PC-9 (cell line): ENCODE data around the gene C19orf18. TPM values are rescaled to one million over a fixed set of nuclear protein-coding genes. Genes with fewer than 3 reads are reported as not detected.
"Not testable (repeated sequence)": the region's sequence is repeated elsewhere in the genome, so short reads cannot be mapped to it uniquely, and the experiment has no call there.

Source experiments
- BruUV-seq: library from RNA; stranded (reverse); fragments of 400-500 nt; replicated peaks from 2 replicates; lab custom pipeline; 2021; lab: Mats Ljungman, UMichigan
- CTCF ChIA-PET: fragments of 300-600 bp; sonication (Branson Sonifier 250); formaldehyde crosslinking; loops from one replicate; lab custom pipeline; 2022; ENCODE audit warnings: antibody characterized with exemption; lab: Charles Lee
- POLR2A ChIA-PET: fragments of 300-600 bp; sonication (Branson Sonifier 250); formaldehyde crosslinking; loops from one replicate; lab custom pipeline; 2022; ENCODE audit warnings: antibody characterized with exemption; ENCODE audit not compliant: unreplicated experiment; lab: Charles Lee
- DNase-seq, 2 experiments: peaks; one replicate each; pipeline versions ENCODE4 v3.0.0 to v3.0.0-alpha.2; 2015 to 2022; ENCODE audit warnings: mixed read lengths in 1 of 2
- H2AFZ ChIP-seq: fragments of 200-600 bp; sonication (generic); 2 replicates; pipeline ENCODE4 v1.8.1; 2017; ENCODE audit warnings: antibody characterized with exemption
- H3F3A ChIP-seq: fragments of 200-600 bp; sonication (generic); 2 replicates; pipeline ENCODE4 v1.8.1; 2017; ENCODE audit warnings: antibody characterized with exemption, mild to moderate bottlenecking, low read depth; ENCODE audit not compliant: insufficient read depth
- H3K27ac ChIP-seq: fragments of 200-600 bp; sonication (generic); 2 replicates; pipeline ENCODE4 v1.6.1; 2016; ENCODE audit warnings: mixed run types
- H3K27me3 ChIP-seq: fragments of 200-600 bp; sonication (generic); 2 replicates; pipeline ENCODE4 v1.6.1; 2016; ENCODE audit warnings: low read depth, mixed run types; ENCODE audit not compliant: insufficient read depth
- H3K36me3 ChIP-seq: fragments of 200-600 bp; sonication (generic); 2 replicates; pipeline ENCODE4 v1.6.1; 2016; ENCODE audit warnings: low read depth, mixed run types
- H3K4me1 ChIP-seq: fragments of 200-600 bp; sonication (generic); replicated peaks from 2 replicates; pipeline ENCODE4 v1.6.1; 2016; ENCODE audit warnings: mixed run types; ENCODE audit not compliant: insufficient read depth
- H3K4me2 ChIP-seq: fragments of 200-600 bp; sonication (generic); 2 replicates; pipeline ENCODE4 v1.6.1; 2017; ENCODE audit warnings: mixed run types
- H3K4me3 ChIP-seq: fragments of 200-600 bp; sonication (generic); 2 replicates; pipeline ENCODE4 v1.6.1; 2016; ENCODE audit warnings: mixed run types
- H3K79me2 ChIP-seq: fragments of 200-600 bp; sonication (generic); 2 replicates; pipeline ENCODE4 v1.6.1; 2017; ENCODE audit warnings: low read depth, mixed run types
- H3K9me2 ChIP-seq: fragments of 200-600 bp; sonication (generic); 2 replicates; pipeline ENCODE4 v1.8.1; 2017; ENCODE audit warnings: mild to moderate bottlenecking; ENCODE audit not compliant: insufficient read depth
- H3K9me3 ChIP-seq: fragments of 200-600 bp; sonication (generic); 2 replicates; pipeline ENCODE4 v1.8.1; 2016; ENCODE audit warnings: low read depth; ENCODE audit not compliant: insufficient read depth
- H4K20me1 ChIP-seq: fragments of 200-600 bp; sonication (generic); 2 replicates; pipeline ENCODE4 v1.8.1; 2017; ENCODE audit not compliant: insufficient read depth
- EZH2 ChIP-seq: fragments of 200-600 bp; sonication (generic); IDR thresholded peaks from 2 replicates; pipeline ENCODE4 v1.8.0; 2017; ENCODE audit warnings: antibody characterized with exemption, low read depth
- intact Hi-C: fragments of 100-400 bp; cut with micrococcal nuclease; formaldehyde crosslinking; loops from one replicate; pipeline ENCODE4 v1.10.0; 2022; ENCODE audit not compliant: unreplicated experiment
- total RNA-seq: library from RNA; stranded (reverse); gene quantifications from 2 replicates; pipeline ENCODE4 v1.2.3, GENCODE V29; 2021
- TF ChIP-seq, protein P1 (sequence below): fragments of 200-600 bp; sonication (generic); conservative IDR thresholded peaks from 2 replicates; pipeline ENCODE4 v1.6.1; 2017; ENCODE audit warnings: mixed run types, antibody characterized with exemption, mild to moderate bottlenecking, moderate library complexity

Gene C19orf18
- total RNA-seq, 1 experiment from 2014 or later: not detected

DNA sequence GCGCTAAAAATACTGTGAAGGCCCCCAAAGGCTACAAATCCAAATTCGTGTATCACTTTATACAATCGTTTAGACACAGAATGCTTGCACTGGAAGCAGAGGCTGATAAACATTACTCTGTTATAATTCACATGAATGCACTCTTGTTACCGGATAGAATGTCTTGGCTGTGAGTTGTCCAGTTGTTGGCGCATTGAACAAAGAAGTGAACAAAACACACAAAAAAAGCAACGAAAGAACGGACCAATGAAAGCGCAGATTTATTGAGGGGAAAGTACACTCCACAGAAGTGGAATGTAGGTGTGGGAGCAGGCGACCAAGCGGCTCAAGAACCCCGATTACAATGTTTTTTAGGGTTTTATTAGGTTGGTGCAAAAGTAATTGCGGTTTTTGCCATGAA, 38.6 kb downstream of the C19orf18 start:
- POLR2A ChIA-PET: interaction anchor here (0.7 kb wide), 1 partner anchor 500 kb away, joined by 4 read pairs; the partner anchor contains the start of gene ZNF749
- BruUV-seq: no TSS peak
- no peak overlapping the region for H3K4me2 ChIP-seq
- TF ChIP-seq, protein P1, sequence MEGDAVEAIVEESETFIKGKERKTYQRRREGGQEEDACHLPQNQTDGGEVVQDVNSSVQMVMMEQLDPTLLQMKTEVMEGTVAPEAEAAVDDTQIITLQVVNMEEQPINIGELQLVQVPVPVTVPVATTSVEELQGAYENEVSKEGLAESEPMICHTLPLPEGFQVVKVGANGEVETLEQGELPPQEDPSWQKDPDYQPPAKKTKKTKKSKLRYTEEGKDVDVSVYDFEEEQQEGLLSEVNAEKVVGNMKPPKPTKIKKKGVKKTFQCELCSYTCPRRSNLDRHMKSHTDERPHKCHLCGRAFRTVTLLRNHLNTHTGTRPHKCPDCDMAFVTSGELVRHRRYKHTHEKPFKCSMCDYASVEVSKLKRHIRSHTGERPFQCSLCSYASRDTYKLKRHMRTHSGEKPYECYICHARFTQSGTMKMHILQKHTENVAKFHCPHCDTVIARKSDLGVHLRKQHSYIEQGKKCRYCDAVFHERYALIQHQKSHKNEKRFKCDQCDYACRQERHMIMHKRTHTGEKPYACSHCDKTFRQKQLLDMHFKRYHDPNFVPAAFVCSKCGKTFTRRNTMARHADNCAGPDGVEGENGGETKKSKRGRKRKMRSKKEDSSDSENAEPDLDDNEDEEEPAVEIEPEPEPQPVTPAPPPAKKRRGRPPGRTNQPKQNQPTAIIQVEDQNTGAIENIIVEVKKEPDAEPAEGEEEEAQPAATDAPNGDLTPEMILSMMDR: no peak
- no peak for TF ChIP-seq EZH2
- H3K27ac ChIP-seq: no peak overlapping the region
- H3K27me3 ChIP-seq: no peaks in the 10 kb centered on the region
- CTCF ChIA-PET: no interaction called here
- H2AFZ ChIP-seq: no peak overlapping the region
- no peaks in the 10 kb centered on the region for H4K20me1 ChIP-seq
- H3F3A ChIP-seq: no peaks in the 10 kb centered on the region
- H3K9me2 ChIP-seq: no peaks in the 10 kb centered on the region
- peaks cover 6% of the 10 kb centered on the region; the same call in 1 of the 2 replicates for H3K36me3 ChIP-seq
- DNase-seq: no peak
- H3K4me3 ChIP-seq: peak overlapping the region; percentile 60
- peaks cover 73% of the 10 kb centered on the region for H3K9me3 ChIP-seq
- H3K4me1 ChIP-seq: no peaks in the 10 kb centered on the region
- intact Hi-C loops: no loop called here
- H3K79me2 ChIP-seq: no peaks in the 10 kb centered on the region

DNA sequence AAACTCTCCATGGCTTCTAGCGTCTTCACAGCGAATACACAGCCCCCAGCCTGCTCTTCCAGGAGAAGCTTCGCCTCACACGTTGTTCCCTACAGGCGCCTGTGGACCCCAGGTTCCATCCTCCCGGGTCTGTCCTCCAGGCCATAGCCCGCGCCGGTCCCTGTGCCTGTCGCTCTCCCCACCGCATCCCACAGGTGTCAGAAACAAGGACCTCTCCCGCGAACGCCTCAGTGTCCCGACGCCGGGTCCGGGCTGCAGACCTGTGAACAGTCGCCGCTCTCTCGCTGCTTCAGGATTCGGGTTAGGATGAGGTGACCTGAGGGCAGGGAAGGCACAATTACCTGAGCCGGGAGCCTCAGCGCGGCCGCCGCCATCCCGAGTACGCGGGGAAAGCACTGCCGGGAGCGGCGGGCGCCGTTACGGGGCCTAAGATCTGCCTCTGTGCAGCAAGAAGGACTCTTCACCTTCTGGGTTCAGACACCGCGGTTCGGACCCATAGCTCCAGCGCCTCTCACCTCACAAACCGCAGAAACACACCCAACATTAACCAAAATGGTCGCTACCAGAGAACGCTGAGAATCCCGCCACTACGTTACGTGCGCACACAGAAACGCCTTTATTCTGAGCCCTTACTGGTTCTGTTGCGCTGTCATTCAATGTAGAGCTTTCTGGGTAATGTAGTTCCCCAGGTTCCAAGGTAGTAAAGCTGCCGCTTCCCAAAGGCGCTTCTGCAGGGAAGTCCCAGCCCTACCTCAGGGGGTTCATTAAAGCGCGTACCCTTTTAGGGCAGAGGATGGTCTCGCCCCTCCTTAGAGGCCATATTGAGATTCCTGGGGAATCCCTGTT, 39.3 kb downstream of the C19orf18 start, which contains the start of gene ZNF418:
Gene ZNF418, minus strand, starts transcription at position 583 of the 846 bp plus-strand sequence. CDS start 1,580 bp downstream, outside the sequence.
- peak; percentile 49 to 65 for DNase-seq
- Histone ChIP-seq H2AFZ (peak within 1 kb of the TSS; percentile 82), H3K4me2 (peak within 1 kb of the TSS; percentile 67), H3K9me3 (peaks cover 67% of the 10 kb centered on the region), H3F3A (no peaks in the 10 kb centered on the region), H3K27me3 (no peaks in the 10 kb centered on the region), H3K4me3 (peak within 1 kb of the TSS; percentile 60), H3K27ac (no peak within 1 kb of the TSS), H3K4me1 (no peaks in the 10 kb centered on the region), H3K36me3 (no peaks in the 10 kb centered on the region; the same call in 1 of the 2 replicates), H3K79me2 (no peaks in the 10 kb centered on the region), H4K20me1 (no peaks in the 10 kb centered on the region), H3K9me2 (no peaks in the 10 kb centered on the region)
- intact Hi-C loops: no loop called here
- ChIA-PET POLR2A (interaction anchor here (0.7 kb wide), 1 partner anchor 500 kb away, joined by 4 read pairs; the partner anchor contains the start of gene ZNF749), CTCF (no interaction called here)
- TF ChIP-seq EZH2: no peak
- TF ChIP-seq, protein P1: no peak
- no TSS peak for BruUV-seq

DNA sequence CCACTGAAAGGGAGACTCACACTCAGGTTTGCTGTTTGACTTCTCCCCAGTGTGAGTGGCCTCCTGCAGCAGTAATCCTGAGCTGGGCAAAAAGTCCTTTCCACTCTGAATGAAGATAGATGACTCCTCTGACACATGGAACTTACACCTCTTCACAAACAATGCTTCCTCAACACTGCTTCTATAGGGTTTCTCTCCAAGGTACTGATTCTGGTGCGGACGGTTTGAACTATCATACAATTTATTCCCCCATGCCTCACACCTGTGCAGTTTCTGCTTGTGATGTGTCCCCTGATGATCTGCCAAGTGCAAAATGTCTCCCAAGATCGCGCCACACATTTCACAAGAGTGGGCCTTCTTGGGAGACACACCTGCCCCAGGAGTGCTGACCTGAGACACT, 46.7 kb downstream of the C19orf18 start:
- Histone ChIP-seq H3K4me3 (no peak overlapping the region), H4K20me1 (no peaks in the 10 kb centered on the region), H3K9me2 (no peaks in the 10 kb centered on the region), H3K27ac (no peak overlapping the region), H3K9me3 (peaks cover 45% of the 10 kb centered on the region), H2AFZ (no peak overlapping the region), H3K4me1 (no peaks in the 10 kb centered on the region), H3F3A (no peaks in the 10 kb centered on the region), H3K79me2 (no peaks in the 10 kb centered on the region), H3K4me2 (no peak overlapping the region), H3K36me3 (no peaks in the 10 kb centered on the region), H3K27me3 (peaks cover 13% of the 10 kb centered on the region)
- intact Hi-C loops: no loop called here
- CTCF ChIA-PET: no interaction called here
- DNase-seq: no peak
- TF ChIP-seq, protein P1: no peak
- TF ChIP-seq EZH2: no peak
- no TSS peak for BruUV-seq
- POLR2A ChIA-PET: no interaction called here

DNA sequence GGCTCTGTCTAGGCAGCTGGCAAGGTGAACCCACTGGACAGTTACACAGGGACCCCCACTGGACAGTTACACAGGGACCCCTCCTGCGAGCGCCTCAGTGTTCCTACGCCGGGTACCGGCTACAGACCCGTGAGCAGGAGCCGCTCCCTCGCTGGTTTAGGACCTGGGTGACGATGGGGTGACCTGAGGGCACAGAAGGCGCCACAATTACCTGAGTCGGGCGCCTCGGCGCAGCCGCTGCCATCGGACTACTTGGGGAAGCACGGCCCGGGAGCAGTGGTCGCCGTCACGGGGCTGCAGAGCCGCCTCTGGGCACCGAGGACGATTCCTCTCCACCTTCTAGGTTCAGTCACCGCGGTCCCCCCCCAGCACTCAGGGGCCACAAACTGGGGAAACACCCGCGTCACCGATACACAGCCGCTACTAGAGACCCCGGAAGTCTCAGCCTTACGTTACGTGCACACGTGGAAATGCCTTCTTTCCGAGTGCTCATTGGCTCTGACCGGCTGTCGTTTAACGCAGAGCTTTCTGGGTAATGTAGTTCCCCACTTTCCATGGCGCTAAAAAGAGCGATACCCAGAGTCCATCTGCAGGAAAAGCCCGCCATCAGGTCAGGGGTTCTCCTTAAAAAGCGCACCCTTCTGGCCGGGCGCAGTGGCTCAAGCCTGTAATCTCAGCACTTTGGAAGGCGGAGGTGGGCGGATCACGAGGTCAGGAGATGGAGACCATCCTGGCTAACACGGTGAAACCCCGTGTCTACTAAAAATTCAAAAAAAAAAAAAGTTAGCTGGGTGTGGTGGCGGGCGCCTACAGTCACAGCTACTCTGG, 58.0 kb downstream of the C19orf18 start, which contains the start of gene ZNF417:
Gene ZNF417, minus strand, starts transcription at position 425 of the 828 bp plus-strand sequence. Its CDS starts 181 bp downstream, at position 244.
- not testable (repeated sequence) for H3K4me1 ChIP-seq, BruUV-seq, H3K9me2 ChIP-seq, H3K27ac ChIP-seq, H3F3A ChIP-seq, H4K20me1 ChIP-seq, H3K27me3 ChIP-seq
- POLR2A ChIA-PET: interaction anchor here (0.6 to 1.2 kb wide), 4 partner anchors 97 to 1249 kb away, joined by 3 to 25 read pairs (median 4); partner anchors contain the start of gene ZNF551
- intact Hi-C loops: loop anchor here (1.0 to 5.0 kb wide), 2 partner anchors 337 to 439 kb away; partner anchors contain the start of gene ZNF772
- peak within 1 kb of the TSS; percentile 76 for H2AFZ ChIP-seq
- peak within 1 kb of the TSS; percentile 98 for H3K4me2 ChIP-seq
- H3K9me3 ChIP-seq: peaks cover 31% of the 10 kb centered on the region; the same call in 1 of the 2 replicates
- peak within 1 kb of the TSS; percentile 63 for H3K4me3 ChIP-seq
- peaks cover 18% of the 10 kb centered on the region for H3K79me2 ChIP-seq
- CTCF ChIA-PET: interaction anchor here (0.6 kb wide), 1 partner anchor 86 kb away, joined by 3 read pairs; no protein-coding TSS in a partner anchor
- DNase-seq: peak; percentile 82 to 94
- peaks cover 21% of the 10 kb centered on the region for H3K36me3 ChIP-seq
